ENCODE measurements around the gene TIGIT.

Gene TIGIT

GRCh38 chr3:114314282-114314681, 20.5 kb downstream of the TIGIT start:
- Mint-ChIP-seq H3K27me3 (ENCODE audit: low read depth) (no peaks in the 10 kb centered on the region), H3K36me3 (ENCODE audit: low read depth) (no peaks in the 10 kb centered on the region), H3K9me3 (no peaks in the 10 kb centered on the region), H3K27ac (no peak overlapping the region), H3K4me3 (no peak overlapping the region), H3K4me1 (no peaks in the 10 kb centered on the region)
- no peak for TF ChIP-seq CTCF (IDR thresholded peaks at IDR 0.05; ENCODE audit: unreplicated experiment in 3 of 3)

- H3K9me3 Mint-ChIP-seq, result no peaks in the 10 kb centered on the region
- no peaks in the 10 kb centered on the region for H3K36me3 Mint-ChIP-seq (ENCODE audit: low read depth)
- H3K27me3 Mint-ChIP-seq (ENCODE audit: low read depth), result no peaks in the 10 kb centered on the region
- no peak overlapping the region for H3K27ac Mint-ChIP-seq
- H3K4me1 Mint-ChIP-seq, result no peaks in the 10 kb centered on the region
- no peak overlapping the region for H3K4me3 Mint-ChIP-seq
- no peak for TF ChIP-seq CTCF (IDR thresholded peaks at IDR 0.05; ENCODE audit: unreplicated experiment in 3 of 3)
These were observed 24.5 kb downstream of the TIGIT start for GRCh38 chr3:114318295-114318694.

GRCh38 chr3:114319453-114319852, 25.6 kb downstream of the TIGIT start:
- H3K27me3 Mint-ChIP-seq (ENCODE audit: low read depth), result no peaks in the 10 kb centered on the region
- no peak overlapping the region for H3K27ac Mint-ChIP-seq
- no peaks in the 10 kb centered on the region for H3K9me3 Mint-ChIP-seq

GRCh38 chr3:114320246-114320645, 26.4 kb downstream of the TIGIT start:
- Mint-ChIP-seq H3K4me3 (no peak overlapping the region), H3K36me3 (ENCODE audit: low read depth) (no peaks in the 10 kb centered on the region), H3K9me3 (no peaks in the 10 kb centered on the region), H3K27ac (no peak overlapping the region), H3K4me1 (peaks cover 4% of the 10 kb centered on the region), H3K27me3 (ENCODE audit: low read depth) (no peaks in the 10 kb centered on the region)
- TF ChIP-seq CTCF (IDR thresholded peaks at IDR 0.05; ENCODE audit: unreplicated experiment in 3 of 3), result no peak

More at GRCh38 chr3:114319453-114319852, 25.6 kb downstream of the TIGIT start:
- Mint-ChIP-seq H3K36me3 (ENCODE audit: low read depth) (no peaks in the 10 kb centered on the region), H3K4me1 (peaks cover under 1% of the 10 kb centered on the region), H3K4me3 (no peak overlapping the region)
- TF ChIP-seq CTCF (IDR thresholded peaks at IDR 0.05; ENCODE audit: unreplicated experiment in 3 of 3), result no peak

GRCh38 chr3:114323546-114324254, 29.9 kb downstream of the TIGIT start:
- TF ChIP-seq CTCF (IDR thresholded peaks at IDR 0.05; ENCODE audit: unreplicated experiment in 3 of 3), result no peak
- Mint-ChIP-seq H3K36me3 (ENCODE audit: low read depth) (peaks cover 3% of the 10 kb centered on the region), H3K27ac (no peak overlapping the region), H3K4me1 (peaks cover 4% of the 10 kb centered on the region), H3K27me3 (ENCODE audit: low read depth) (no peaks in the 10 kb centered on the region), H3K4me3 (no peak overlapping the region), H3K9me3 (no peaks in the 10 kb centered on the region)

- Mint-ChIP-seq H3K27me3 (ENCODE audit: low read depth) (no peaks in the 10 kb centered on the region), H3K9me3 (no peaks in the 10 kb centered on the region), H3K36me3 (ENCODE audit: low read depth) (peaks cover 28% of the 10 kb centered on the region), H3K27ac (no peak overlapping the region), H3K4me3 (no peak overlapping the region), H3K4me1 (peaks cover 4% of the 10 kb centered on the region)
- TF ChIP-seq CTCF (IDR thresholded peaks at IDR 0.05; ENCODE audit: unreplicated experiment in 3 of 3), result no peak
These were observed 33.8 kb downstream of the TIGIT start for GRCh38 chr3:114327665-114328064.
